T-helper 2 cell treated with Interferon-gamma antibody and Interleukin-4, amounts not matched to agents 5 μg/mL and 100 μg/mL, for 36 hours (primary cell): ENCODE data around the gene CHIA.

Experiments
- DNase-seq: peaks from one replicate; pipeline ENCODE4 v3.0.0; 2021; ENCODE audit warnings: low spot score
- H3K27ac Mint-ChIP-seq: one replicate; pipeline ENCODE4 v1.8.0; 2021; ENCODE audit warnings: mild to moderate bottlenecking, mixed read lengths
- H3K27me3 Mint-ChIP-seq: one replicate; pipeline ENCODE4 v1.8.0; 2021; ENCODE audit warnings: low read depth, mixed read lengths
- H3K36me3 Mint-ChIP-seq: one replicate; pipeline ENCODE4 v1.8.0; 2021; ENCODE audit warnings: low read depth, mixed read lengths
- H3K4me1 Mint-ChIP-seq: one replicate; pipeline ENCODE4 v1.8.0; 2021; ENCODE audit warnings: low read depth, mixed read lengths
- H3K4me3 Mint-ChIP-seq: one replicate; pipeline ENCODE4 v1.8.0; 2022; ENCODE audit warnings: mild to moderate bottlenecking, moderate library complexity, mixed read lengths
- H3K9me3 Mint-ChIP-seq: one replicate; pipeline ENCODE4 v1.8.0; 2021; ENCODE audit warnings: mixed read lengths

The CHIA gene

DNA sequence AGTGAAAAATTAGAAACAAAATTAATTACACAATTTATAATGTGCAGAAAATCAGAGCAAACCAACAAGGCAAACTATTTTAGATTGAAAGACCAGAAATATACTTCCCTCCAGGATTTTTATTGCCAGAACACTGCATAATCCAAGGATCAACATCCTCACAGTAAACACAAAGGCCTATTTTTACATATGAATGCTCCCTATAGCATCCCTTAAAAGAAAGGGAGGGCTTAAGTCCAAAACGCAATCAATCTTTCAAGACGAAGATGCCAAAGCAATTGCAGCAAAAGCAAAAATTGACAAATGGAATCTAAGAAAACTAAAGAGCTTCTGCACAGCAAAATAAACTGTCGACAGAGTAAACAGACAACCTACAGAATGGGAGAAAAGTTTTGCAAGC lies 18.6 kb upstream of the CHIA start:
- no peak overlapping the region for H3K27ac Mint-ChIP-seq
- peaks cover 39% of the 10 kb centered on the region for H3K27me3 Mint-ChIP-seq
- no peak for DNase-seq
- H3K36me3 Mint-ChIP-seq = no peaks in the 10 kb centered on the region
- no peak overlapping the region for H3K4me3 Mint-ChIP-seq
- H3K4me1 Mint-ChIP-seq = peaks cover 5% of the 10 kb centered on the region
- H3K9me3 Mint-ChIP-seq = no peaks in the 10 kb centered on the region

DNA sequence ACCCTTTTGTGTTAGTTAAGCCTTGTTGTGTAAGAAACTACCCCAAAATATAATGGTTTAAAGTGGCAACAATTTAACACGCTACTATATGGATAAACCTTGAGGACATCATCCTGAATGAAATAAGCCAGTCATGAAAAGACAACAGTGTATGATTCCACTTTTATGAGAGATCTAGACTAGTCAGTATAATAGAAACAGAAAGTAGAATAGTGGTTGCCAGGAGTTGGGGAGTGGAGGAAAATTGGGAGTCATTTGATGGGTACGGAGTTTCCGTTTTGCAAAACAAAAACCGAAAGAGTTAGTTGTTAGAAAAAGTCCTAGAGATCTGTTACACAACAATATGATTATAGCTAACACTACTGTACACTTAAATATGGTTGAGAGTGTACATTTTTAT lies 16.0 kb upstream of the CHIA start:
- peaks cover 5% of the 10 kb centered on the region for H3K4me1 Mint-ChIP-seq
- H3K9me3 Mint-ChIP-seq = no peaks in the 10 kb centered on the region
- H3K27me3 Mint-ChIP-seq = peaks cover 30% of the 10 kb centered on the region
- H3K36me3 Mint-ChIP-seq = no peaks in the 10 kb centered on the region
- no peak overlapping the region for H3K27ac Mint-ChIP-seq
- H3K4me3 Mint-ChIP-seq = no peak overlapping the region
- peak; percentile 8 for DNase-seq

DNA sequence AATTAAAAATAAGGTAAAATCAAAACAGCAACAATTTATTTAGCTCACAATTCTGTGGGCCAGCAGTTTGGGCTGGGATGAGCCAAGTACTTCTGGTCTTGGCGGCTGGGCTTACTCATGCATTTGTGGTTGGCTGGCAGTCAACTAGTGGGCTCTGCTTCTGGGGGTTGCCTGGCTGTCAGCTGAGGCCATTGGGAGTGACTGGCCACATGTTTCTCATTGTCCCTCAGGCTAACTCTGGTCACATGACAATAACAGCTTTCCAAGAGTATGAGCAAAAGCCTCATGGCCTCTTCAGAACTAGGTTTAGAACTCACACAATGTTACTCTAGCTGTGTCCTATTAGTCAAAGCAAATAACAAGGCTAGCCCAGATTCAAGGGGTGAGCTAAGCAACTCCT lies 15.6 kb upstream of the CHIA start:
- H3K27me3 Mint-ChIP-seq = peaks cover 26% of the 10 kb centered on the region
- no peak overlapping the region for H3K4me3 Mint-ChIP-seq
- H3K27ac Mint-ChIP-seq = no peak overlapping the region
- H3K9me3 Mint-ChIP-seq = no peaks in the 10 kb centered on the region
- DNase-seq = peak; percentile 31
- no peaks in the 10 kb centered on the region for H3K36me3 Mint-ChIP-seq
- peaks cover 5% of the 10 kb centered on the region for H3K4me1 Mint-ChIP-seq

DNA sequence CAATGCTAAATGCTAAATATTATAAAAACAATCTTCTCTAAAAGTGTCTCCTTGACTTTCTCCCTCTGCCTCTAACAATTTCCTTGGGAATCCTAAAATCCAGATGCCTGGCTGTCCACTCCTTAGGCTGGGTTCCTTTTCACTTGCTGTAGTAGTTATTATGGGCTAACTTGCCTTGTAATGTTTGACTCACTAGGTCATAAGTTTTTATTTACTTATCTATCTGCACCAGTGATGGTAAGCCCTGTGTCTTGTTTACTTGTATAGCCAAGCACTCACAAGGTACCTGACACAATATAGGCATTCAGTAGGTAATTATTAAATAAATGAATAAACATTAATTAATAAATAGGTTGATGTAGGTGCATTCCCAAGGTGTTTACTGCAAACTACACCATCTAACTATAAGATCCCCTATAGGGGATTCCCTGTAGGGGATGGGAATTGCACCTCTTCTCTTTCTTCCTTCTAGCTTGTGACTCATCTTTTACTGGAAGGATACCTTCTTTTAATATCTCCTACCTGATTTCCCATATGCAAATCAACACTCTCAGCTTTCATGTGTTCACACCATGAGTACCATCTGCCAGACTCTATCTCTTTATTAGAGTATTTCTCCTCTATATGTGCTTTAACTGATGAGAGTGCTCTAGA lies 14.7 kb upstream of the CHIA start:
- Mint-ChIP-seq H3K4me3 (no peak overlapping the region), H3K9me3 (no peaks in the 10 kb centered on the region), H3K27ac (no peak overlapping the region), H3K36me3 (no peaks in the 10 kb centered on the region), H3K4me1 (peaks cover 5% of the 10 kb centered on the region), H3K27me3 (peaks cover 19% of the 10 kb centered on the region)
- no peak for DNase-seq

DNA sequence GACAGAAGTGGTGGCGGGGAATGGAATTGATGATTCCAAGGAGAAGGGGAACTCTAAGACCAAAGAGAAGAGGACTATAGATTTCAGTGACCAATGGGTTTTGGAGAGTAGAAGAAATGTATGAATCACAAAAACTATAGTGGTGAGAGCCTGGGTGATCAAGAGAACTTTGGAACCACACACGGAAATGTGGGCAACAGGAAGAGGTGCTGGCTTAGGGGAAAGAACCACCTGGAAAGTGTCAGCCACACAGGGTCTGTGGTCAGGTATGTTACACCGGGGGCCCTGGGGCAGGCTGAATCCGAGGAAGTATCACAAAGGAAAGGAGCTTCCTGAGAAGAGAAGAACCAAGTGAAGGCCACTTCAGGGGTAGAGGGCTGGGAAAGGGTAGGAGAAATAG lies 11.5 kb upstream of the CHIA start:
- Mint-ChIP-seq H3K36me3 (no peaks in the 10 kb centered on the region), H3K4me1 (peaks cover 5% of the 10 kb centered on the region), H3K27ac (no peak overlapping the region), H3K27me3 (no peaks in the 10 kb centered on the region), H3K4me3 (no peak overlapping the region), H3K9me3 (no peaks in the 10 kb centered on the region)
- DNase-seq = no peak

DNA sequence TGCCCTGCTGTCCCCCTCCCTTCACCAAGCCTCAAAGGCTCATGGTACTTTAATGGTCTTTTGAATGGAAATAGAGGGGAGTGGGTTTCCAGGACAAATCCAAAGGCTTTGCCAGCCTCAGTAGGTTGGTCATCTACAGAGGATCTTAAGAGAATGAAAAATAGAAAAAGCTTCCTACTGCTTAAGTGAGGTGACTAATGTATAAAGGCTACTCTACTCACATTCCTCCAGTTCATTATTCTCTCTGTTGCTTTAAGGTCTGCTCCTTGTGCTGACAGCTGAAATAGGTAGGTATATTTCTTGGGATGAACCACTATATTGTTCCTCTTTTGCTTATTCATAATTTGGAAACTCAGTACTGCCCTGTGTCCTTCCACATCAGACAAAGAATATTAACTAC lies 10.4 kb upstream of the CHIA start:
- Mint-ChIP-seq H3K36me3 (no peaks in the 10 kb centered on the region), H3K9me3 (no peaks in the 10 kb centered on the region), H3K27me3 (no peaks in the 10 kb centered on the region), H3K27ac (no peak overlapping the region), H3K4me3 (no peak overlapping the region), H3K4me1 (peaks cover 1% of the 10 kb centered on the region)
- DNase-seq = no peak

GRCh38 chr1:111281411-111281810 lies 9.2 kb upstream of the CHIA start:
- H3K27ac Mint-ChIP-seq = no peak overlapping the region
- no peak overlapping the region for H3K4me3 Mint-ChIP-seq
- H3K27me3 Mint-ChIP-seq = no peaks in the 10 kb centered on the region
- H3K36me3 Mint-ChIP-seq = no peaks in the 10 kb centered on the region
- H3K4me1 Mint-ChIP-seq = no peaks in the 10 kb centered on the region
- H3K9me3 Mint-ChIP-seq = no peaks in the 10 kb centered on the region
- DNase-seq = no peak

GRCh38 chr1:111283838-111284237 lies 6.8 kb upstream of the CHIA start:
- Mint-ChIP-seq H3K4me1 (no peaks in the 10 kb centered on the region), H3K9me3 (no peaks in the 10 kb centered on the region), H3K36me3 (no peaks in the 10 kb centered on the region)

DNA sequence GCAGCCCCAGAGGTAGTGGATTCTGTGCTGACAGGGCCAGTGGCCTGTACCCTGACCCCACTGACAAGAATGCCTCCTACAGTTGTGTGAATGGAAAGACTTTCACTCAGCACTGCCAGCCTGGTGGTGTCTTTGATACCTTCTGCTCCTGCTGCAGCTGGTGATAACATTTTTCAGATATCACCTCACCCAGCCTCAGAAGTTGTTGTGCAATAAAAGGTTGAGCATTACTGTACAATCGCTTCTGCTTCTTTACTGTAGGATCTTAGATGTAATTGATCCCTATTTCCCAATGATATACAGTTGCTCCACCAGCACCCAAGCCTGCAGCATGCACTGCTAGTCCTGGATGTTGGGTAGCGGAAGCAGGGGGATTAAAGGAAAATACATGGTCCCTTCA lies 4.8 kb upstream of the CHIA start:
- no peak for DNase-seq
- H3K27ac Mint-ChIP-seq = no peak overlapping the region

More at GRCh38 chr1:111283838-111284237, 6.8 kb upstream of the CHIA start:
- no peak for DNase-seq
- Mint-ChIP-seq H3K27me3 (peaks cover 8% of the 10 kb centered on the region), H3K4me3 (no peak overlapping the region), H3K27ac (no peak overlapping the region)

GRCh38 chr1:111286912-111287311 lies 3.7 kb upstream of the CHIA start:
- H3K36me3 Mint-ChIP-seq = no peaks in the 10 kb centered on the region
- H3K27ac Mint-ChIP-seq = no peak overlapping the region
- H3K4me3 Mint-ChIP-seq = no peak overlapping the region
- H3K27me3 Mint-ChIP-seq = peaks cover 8% of the 10 kb centered on the region
- DNase-seq = no peak
- H3K4me1 Mint-ChIP-seq = no peaks in the 10 kb centered on the region
- no peaks in the 10 kb centered on the region for H3K9me3 Mint-ChIP-seq

More for the DNA sequence above, 4.8 kb upstream of the CHIA start:
- H3K4me1 Mint-ChIP-seq = no peaks in the 10 kb centered on the region
- no peaks in the 10 kb centered on the region for H3K9me3 Mint-ChIP-seq
- H3K27me3 Mint-ChIP-seq = peaks cover 8% of the 10 kb centered on the region
- H3K4me3 Mint-ChIP-seq = no peak overlapping the region
- H3K36me3 Mint-ChIP-seq = no peaks in the 10 kb centered on the region

DNA sequence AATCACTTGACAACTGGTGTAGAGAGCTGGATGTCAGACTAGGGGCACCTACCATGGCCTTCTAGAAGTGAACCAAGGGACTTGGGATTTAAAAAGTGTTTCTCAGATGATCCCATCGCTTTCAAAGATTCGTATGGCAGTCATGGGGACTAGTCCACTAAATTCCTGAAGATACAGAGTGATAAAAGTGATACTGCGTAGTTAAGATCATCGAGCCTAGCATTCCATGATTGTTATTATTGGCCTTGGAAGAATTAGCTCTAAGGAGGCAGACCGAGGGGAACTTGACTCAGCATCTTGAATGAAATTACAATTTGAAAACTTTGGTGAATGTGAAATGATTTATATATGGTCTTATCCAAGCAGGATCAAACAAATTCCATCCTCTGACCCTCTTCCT lies 1.3 kb upstream of the CHIA start:
- H3K4me1 Mint-ChIP-seq = peaks cover 3% of the 10 kb centered on the region
- H3K27me3 Mint-ChIP-seq = peaks cover 9% of the 10 kb centered on the region
- DNase-seq = no peak
- no peaks in the 10 kb centered on the region for H3K36me3 Mint-ChIP-seq
- no peak overlapping the region for H3K4me3 Mint-ChIP-seq
- H3K27ac Mint-ChIP-seq = no peak overlapping the region
- H3K9me3 Mint-ChIP-seq = no peaks in the 10 kb centered on the region

- Mint-ChIP-seq H3K4me1 (peaks cover 10% of the 10 kb centered on the region), H3K36me3 (no peaks in the 10 kb centered on the region), H3K9me3 (no peaks in the 10 kb centered on the region), H3K4me3 (no peak overlapping the region), H3K27ac (no peak overlapping the region), H3K27me3 (peaks cover 11% of the 10 kb centered on the region)
- no peak for DNase-seq
Observed at GRCh38 chr1:111290104-111290503, 547 bp upstream of the CHIA start.

DNA sequence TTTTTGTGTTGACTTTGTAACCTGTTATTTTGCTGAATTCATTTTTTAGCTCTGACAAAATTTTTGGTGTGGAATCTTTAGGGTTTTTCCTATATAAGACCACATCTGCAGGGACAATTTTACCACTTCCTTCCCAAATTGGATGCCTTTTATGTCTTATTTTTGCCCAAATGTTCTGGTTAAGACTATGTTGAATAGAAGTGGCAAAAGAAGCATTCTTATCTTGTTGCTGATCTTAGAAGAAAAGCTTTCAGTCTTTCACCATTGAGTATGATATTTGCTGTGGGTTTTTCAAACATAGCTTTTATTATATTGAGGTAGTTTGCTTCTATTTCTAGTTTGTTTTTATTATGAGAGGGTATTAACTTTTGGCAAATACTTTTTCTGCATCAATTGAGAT lies 3.7 kb downstream of the CHIA start:
- no peaks in the 10 kb centered on the region for H3K36me3 Mint-ChIP-seq
- no peak overlapping the region for H3K27ac Mint-ChIP-seq
- no peak overlapping the region for H3K4me3 Mint-ChIP-seq
- DNase-seq = no peak
- peaks cover 8% of the 10 kb centered on the region for H3K9me3 Mint-ChIP-seq
- peaks cover 6% of the 10 kb centered on the region for H3K27me3 Mint-ChIP-seq
- H3K4me1 Mint-ChIP-seq = peaks cover 10% of the 10 kb centered on the region

DNA sequence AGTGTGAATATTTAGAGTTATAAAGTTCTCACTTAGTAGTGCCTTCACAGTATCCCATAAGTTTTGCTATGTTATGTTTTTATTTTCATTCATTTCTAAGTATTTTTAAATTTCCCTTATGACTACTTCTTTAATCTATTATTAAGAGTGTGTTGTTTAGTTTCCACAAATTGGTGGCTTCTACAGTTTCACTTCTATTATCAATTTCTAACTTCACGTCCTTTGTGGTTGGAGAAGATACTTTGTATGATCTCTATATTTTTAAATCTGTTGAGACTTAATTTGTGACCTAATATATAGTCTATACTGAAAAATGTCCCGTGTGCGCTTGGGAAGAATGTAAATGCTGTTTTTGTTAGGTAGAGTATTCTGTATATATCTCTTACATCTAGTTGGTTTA lies 11.7 kb downstream of the CHIA start:
- Mint-ChIP-seq H3K4me3 (no peak overlapping the region), H3K9me3 (peaks cover 24% of the 10 kb centered on the region), H3K27me3 (peaks cover 13% of the 10 kb centered on the region), H3K27ac (no peak overlapping the region), H3K36me3 (no peaks in the 10 kb centered on the region), H3K4me1 (no peaks in the 10 kb centered on the region)
- DNase-seq = no peak

- H3K4me1 Mint-ChIP-seq = no peaks in the 10 kb centered on the region
- H3K27me3 Mint-ChIP-seq = peaks cover 29% of the 10 kb centered on the region
- no peak overlapping the region for H3K27ac Mint-ChIP-seq
- no peaks in the 10 kb centered on the region for H3K36me3 Mint-ChIP-seq
- DNase-seq = no peak
- H3K4me3 Mint-ChIP-seq = no peak overlapping the region
- peaks cover 8% of the 10 kb centered on the region for H3K9me3 Mint-ChIP-seq
Observed at GRCh38 chr1:111309690-111310089, 19.0 kb downstream of the CHIA start.
